Neuronal stem cell (in vitro differentiated cells): ENCODE measurements around the gene STK32B.
"Not testable (repeated sequence)": the region's sequence is repeated elsewhere in the genome, so short reads cannot be mapped to it uniquely, and the experiment has no call there.

Experiments used
- DNase-seq: peaks from one replicate; pipeline ENCODE4 v3.0.0-alpha.2; 2013; ENCODE audit warnings: low spot score
- H2AFZ ChIP-seq: one replicate; pipeline ENCODE4 v1.6.1; 2013; ENCODE audit warnings: mild to moderate bottlenecking, low read length, inconsistent platforms
- H2AK5ac ChIP-seq: 2 replicates; pipeline ENCODE4 v1.6.1; 2013; ENCODE audit warnings: low read depth, mild to moderate bottlenecking, inconsistent platforms, low read length, moderate library complexity, mixed read lengths
- H2BK120ac ChIP-seq: 2 replicates; pipeline ENCODE4 v1.6.1; 2013; ENCODE audit warnings: low read depth, mild to moderate bottlenecking, inconsistent platforms, low read length, moderate library complexity, mixed read lengths
- H2BK12ac ChIP-seq: one replicate; pipeline ENCODE4 v1.6.1; 2013; ENCODE audit warnings: low read length, inconsistent platforms
- H2BK15ac ChIP-seq: 2 replicates; pipeline ENCODE4 v1.6.1; 2013; ENCODE audit warnings: mild to moderate bottlenecking, low read length, inconsistent platforms, mixed read lengths
- H2BK5ac ChIP-seq: one replicate; pipeline ENCODE4 v1.6.1; 2013; ENCODE audit warnings: inconsistent platforms, mild to moderate bottlenecking, low read length, moderate library complexity
- H3K14ac ChIP-seq: one replicate; pipeline ENCODE4 v1.6.1; 2013; ENCODE audit warnings: low read length, inconsistent platforms
- H3K18ac ChIP-seq: 2 replicates; pipeline ENCODE4 v1.6.1; 2013; ENCODE audit warnings: low read length, inconsistent platforms
- H3K23ac ChIP-seq: 2 replicates; pipeline ENCODE4 v1.6.1; 2013; ENCODE audit warnings: low read depth, mild to moderate bottlenecking, mixed read lengths, low read length, inconsistent platforms; ENCODE audit not compliant: poor library complexity
- H3K27ac ChIP-seq: replicated peaks from 3 replicates; pipeline ENCODE4 v1.5.1; 2013; ENCODE audit warnings: low read length, inconsistent platforms
- H3K27me3 ChIP-seq, 3 experiments: 2 replicates each; pipeline ENCODE4 v1.6.1; 2013; ENCODE audit warnings: low read length in 3 of 3, mild to moderate bottlenecking in 2 of 3, inconsistent platforms in 1 of 3, low read depth in 1 of 3, mixed read lengths in 1 of 3, moderate library complexity in 1 of 3; ENCODE audit not compliant: control insufficient read depth in 3 of 3, insufficient read depth in 3 of 3
- H3K36me3 ChIP-seq, 2 donors: replicated peaks in 1 of 2; 2 replicates each; pipeline ENCODE4 v1.6.1; 2013; ENCODE audit warnings: low read length in 2 of 2; ENCODE audit not compliant: control insufficient read depth in 2 of 2, insufficient read depth in 2 of 2
- H3K4ac ChIP-seq: 2 replicates; pipeline ENCODE4 v1.6.1; 2013; ENCODE audit warnings: inconsistent platforms, mild to moderate bottlenecking, low read length, moderate library complexity
- H3K4me1 ChIP-seq, 2 donors: 1 replicate in 1 of 2; 2 replicates in 1 of 2; pipeline ENCODE4 v1.6.1; 2013; ENCODE audit warnings: low read length in 2 of 2, low read depth in 1 of 2; ENCODE audit not compliant: control insufficient read depth in 2 of 2, insufficient read depth in 1 of 2
- H3K4me2 ChIP-seq: one replicate; pipeline ENCODE4 v1.6.1; 2013; ENCODE audit warnings: mild to moderate bottlenecking, low read length, inconsistent platforms; ENCODE audit not compliant: insufficient read depth, poor library complexity, severe bottlenecking
- H3K4me3 ChIP-seq, 2 donors: 2 replicates each; pipeline ENCODE4 v1.5.1; 2013; ENCODE audit warnings: low read length in 2 of 2, mild to moderate bottlenecking in 2 of 2, inconsistent platforms in 1 of 2, moderate library complexity in 1 of 2
- H3K79me1 ChIP-seq: one replicate; pipeline ENCODE4 v1.6.1; 2013; ENCODE audit warnings: low read depth, mild to moderate bottlenecking, inconsistent platforms, low read length, moderate library complexity
- H3K9ac ChIP-seq: one replicate; pipeline ENCODE4 v1.6.1; 2013; ENCODE audit warnings: mild to moderate bottlenecking, low read depth, low read length, inconsistent platforms; ENCODE audit not compliant: poor library complexity
- H3K9me3 ChIP-seq, 2 donors: replicated peaks in 1 of 2; 2 replicates each; pipeline versions ENCODE3 to v1.6.1; 2013; ENCODE audit warnings: low read length in 2 of 2, mild to moderate bottlenecking in 2 of 2, inconsistent platforms in 1 of 2, low read depth in 1 of 2, mixed read lengths in 1 of 2, moderate library complexity in 1 of 2; ENCODE audit not compliant: control insufficient read depth in 2 of 2, insufficient read depth in 1 of 2
- H4K8ac ChIP-seq: one replicate; pipeline ENCODE4 v1.6.1; 2013; ENCODE audit warnings: low read depth, mild to moderate bottlenecking, inconsistent platforms, low read length, moderate library complexity
- H4K91ac ChIP-seq: one replicate; pipeline ENCODE4 v1.6.1; 2013; ENCODE audit warnings: low read length, low read depth, mild to moderate bottlenecking, inconsistent platforms; ENCODE audit not compliant: poor library complexity
- WGBS, 2 donors: extraction: QIAGEN DNeasy Blood & Tissue Kit; methylation state at CpG; one replicate each; pipeline ENCODE4 v1.1.7; 2013; ENCODE audit warnings: missing lambda C conversion rate in 2 of 2, mixed read lengths in 1 of 2; ENCODE audit not compliant: insufficient read length in 2 of 2, insufficient replicate concordance in 1 of 2; ENCODE audit errors: extremely low coverage in 2 of 2; 5-methylcytosine and 5-hydroxymethylcytosine counted together

Gene STK32B

DNA sequence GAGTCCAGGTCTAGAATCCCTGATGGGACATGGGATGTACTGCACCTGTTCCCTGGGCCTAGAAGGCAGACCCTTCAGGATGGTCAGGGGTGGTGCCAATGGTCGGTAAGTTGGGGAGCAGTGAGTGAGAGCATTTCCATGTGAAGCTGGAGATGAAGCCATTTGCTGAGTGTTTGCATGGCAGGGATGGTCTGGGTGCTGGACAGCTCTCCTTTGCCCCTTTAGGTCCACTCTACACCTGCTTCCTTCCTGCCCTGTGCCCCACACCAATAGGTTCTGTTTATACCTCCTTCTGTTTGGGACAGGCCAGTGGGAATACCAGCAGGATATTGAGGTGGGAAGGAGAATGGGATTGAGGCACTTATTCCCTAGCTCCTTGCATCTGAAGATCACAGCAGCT is 181.3 kb downstream of the STK32B start:
- no CpG with 5 or more reads among the region's 1 CpG for WGBS, 2 donors
- Histone ChIP-seq H3K18ac (no peak overlapping the region), H3K79me1 (no peaks in the 10 kb centered on the region), H2BK12ac (no peak overlapping the region), H3K4me2 (no peak overlapping the region), H3K4me1 (peaks cover 0 to 2% of the 10 kb centered on the region in 2 donors), H3K9me3 (no peaks in the 10 kb centered on the region), H4K91ac (no peak overlapping the region), H2BK15ac (no peak overlapping the region), H3K14ac (no peak overlapping the region), H3K4me3 (no peak overlapping the region), H2BK120ac (no peak overlapping the region), H3K36me3 (no peaks in the 10 kb centered on the region), H2AFZ (no peak overlapping the region), H3K9ac (no peak overlapping the region), H4K8ac (no peak overlapping the region), H3K27ac (no peak overlapping the region), H2AK5ac (no peak overlapping the region), H3K23ac (no peak overlapping the region), H2BK5ac (no peak overlapping the region), H3K27me3 (no peaks in the 10 kb centered on the region), H3K4ac (no peak overlapping the region)
- no peak for DNase-seq

DNA sequence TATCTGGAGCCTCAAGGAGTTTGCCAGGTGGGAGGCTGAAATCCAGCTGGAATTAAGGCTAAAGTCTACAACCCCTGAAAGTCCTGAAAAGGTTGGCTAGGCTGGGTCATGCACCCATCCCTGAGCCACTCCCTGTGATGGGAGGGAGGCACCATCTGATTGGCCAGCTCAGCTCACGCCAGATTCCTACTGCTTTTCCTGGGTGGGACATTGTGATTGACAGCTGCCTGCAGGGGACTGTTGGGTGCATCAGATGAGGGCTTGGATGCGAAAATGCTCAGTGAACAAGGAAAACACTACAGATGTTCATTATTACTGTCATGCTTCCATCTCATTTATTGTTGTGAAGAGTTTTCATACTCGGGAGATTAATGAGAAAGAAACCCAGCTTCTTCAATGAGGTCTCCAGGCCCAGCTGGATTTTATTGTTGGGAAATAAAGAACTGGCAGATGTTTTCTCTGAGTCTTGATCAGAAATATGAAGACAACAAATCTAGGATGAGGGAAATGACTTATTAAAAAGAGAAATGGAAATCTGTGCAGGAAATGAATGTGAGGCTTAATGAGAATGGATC is 185.9 kb downstream of the STK32B start:
- peaks cover 0 to 2% of the 10 kb centered on the region in 2 donors for H3K4me1 ChIP-seq
- no peaks in the 10 kb centered on the region for H3K79me1 ChIP-seq
- DNase-seq, result no peak
- no peak overlapping the region for H2BK12ac ChIP-seq
- no peak overlapping the region for H3K27ac ChIP-seq
- no peak overlapping the region for H4K8ac ChIP-seq
- H2AFZ ChIP-seq, result no peak overlapping the region
- H2AK5ac ChIP-seq, result no peak overlapping the region
- H2BK120ac ChIP-seq, result no peak overlapping the region
- H3K27me3 ChIP-seq, result no peaks in the 10 kb centered on the region
- H3K4me2 ChIP-seq, result no peak overlapping the region
- no peak overlapping the region for H3K9ac ChIP-seq
- no peak overlapping the region for H2BK5ac ChIP-seq
- H4K91ac ChIP-seq, result no peak overlapping the region
- no peak overlapping the region for H3K14ac ChIP-seq
- no peak overlapping the region for H3K4ac ChIP-seq
- no peak overlapping the region for H3K18ac ChIP-seq
- no peak overlapping the region for H3K23ac ChIP-seq
- no peak overlapping the region for H3K4me3 ChIP-seq
- no peak overlapping the region for H2BK15ac ChIP-seq
- WGBS, 2 donors, result no CpG with 5 or more reads among the region's 3 CpGs
- H3K9me3 ChIP-seq, result no peaks in the 10 kb centered on the region
- H3K36me3 ChIP-seq, result no peaks in the 10 kb centered on the region

DNA sequence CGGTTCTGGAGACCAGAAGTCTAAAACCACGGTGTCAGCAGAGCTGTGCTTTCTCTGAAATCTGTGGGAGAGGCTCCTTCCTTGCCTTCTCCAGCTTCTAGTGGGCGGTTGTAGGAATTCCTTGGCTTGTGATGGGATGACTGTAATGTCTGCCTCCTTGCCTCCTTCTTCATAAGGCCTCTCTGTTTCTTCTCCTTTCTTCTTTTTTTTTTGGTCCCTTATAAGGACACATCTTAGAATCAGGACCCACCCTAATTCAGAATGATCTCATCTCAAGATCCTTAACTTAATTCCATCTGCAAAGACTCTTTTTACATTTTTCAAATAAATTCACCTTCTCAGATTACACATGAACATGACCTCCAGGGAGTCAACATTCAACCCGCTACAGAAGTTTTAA is 186.9 kb downstream of the STK32B start:
- no CpG with 5 or more reads among the region's 4 CpGs for WGBS, 2 donors
- Histone ChIP-seq H4K8ac (no peak overlapping the region), H3K4me1 (no peaks in the 10 kb centered on the region), H4K91ac (no peak overlapping the region), H3K27ac (no peak overlapping the region), H3K4me3 (no peak overlapping the region), H3K9me3 (no peaks in the 10 kb centered on the region), H3K9ac (no peak overlapping the region), H3K23ac (no peak overlapping the region), H3K4ac (no peak overlapping the region), H2AK5ac (no peak overlapping the region), H3K27me3 (no peaks in the 10 kb centered on the region), H2BK5ac (no peak overlapping the region), H3K36me3 (no peaks in the 10 kb centered on the region), H2AFZ (no peak overlapping the region), H2BK15ac (no peak overlapping the region), H3K4me2 (no peak overlapping the region), H3K18ac (no peak overlapping the region), H2BK120ac (no peak overlapping the region), H3K14ac (no peak overlapping the region), H2BK12ac (no peak overlapping the region), H3K79me1 (no peaks in the 10 kb centered on the region)
- no peak for DNase-seq

DNA sequence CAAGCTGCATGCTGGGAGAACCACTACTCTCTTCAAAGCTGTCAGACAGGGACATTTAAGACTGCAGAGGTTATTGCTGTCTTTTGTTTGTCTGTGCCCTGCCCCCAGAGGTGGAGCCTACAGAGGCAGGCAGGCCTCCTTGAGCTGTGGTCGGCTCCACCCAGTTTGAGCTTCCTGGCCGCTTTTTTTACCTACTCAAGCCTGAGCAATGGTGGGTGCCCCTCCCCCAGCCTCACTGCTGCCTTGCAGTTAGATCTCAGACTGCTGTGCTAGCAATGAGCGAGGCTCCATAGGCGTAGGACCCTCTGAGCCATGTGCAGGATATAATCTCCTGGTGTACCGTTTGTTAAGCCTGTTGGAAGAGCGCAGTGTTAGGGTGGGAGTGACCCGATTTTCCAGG is 195.8 kb downstream of the STK32B start:
- H2BK12ac ChIP-seq, result not testable (repeated sequence)

More for the DNA sequence above, 195.8 kb downstream of the STK32B start:
- H3K79me1 ChIP-seq, H3K4me1 ChIP-seq, DNase-seq, H2BK120ac ChIP-seq, H3K4ac ChIP-seq, H3K4me2 ChIP-seq, H3K36me3 ChIP-seq, H3K27ac ChIP-seq, H3K4me3 ChIP-seq, H2BK5ac ChIP-seq, H2BK15ac ChIP-seq, H3K23ac ChIP-seq, H4K8ac ChIP-seq, H3K18ac ChIP-seq, H2AK5ac ChIP-seq, H4K91ac ChIP-seq, H3K9ac ChIP-seq, H3K14ac ChIP-seq, H2AFZ ChIP-seq, H3K27me3 ChIP-seq, H3K9me3 ChIP-seq: not testable (repeated sequence)
- WGBS, 2 donors, result no CpG with 5 or more reads among the region's 7 CpGs
